K562 treated with DMSO at 1 percent for 48 hours (cell line): ENCODE measurements around the gene MPEG1. TPM values are rescaled to one million over a fixed set of nuclear protein-coding genes. Genes with fewer than 3 reads are reported as not detected.

ENCODE experiments used
- total RNA-seq: library from RNA; unstranded; fragments of 300-600 nt; gene quantifications from 2 replicates; pipeline ENCODE4 v1.2.3, GENCODE V29; 2022; ENCODE audit warnings: low replicate concordance; ENCODE audit errors: extremely low read depth

MPEG1 gene
- not detected in 2 replicates for total RNA-seq

GRCh38 chr11:59212744-59213631 lies at the start of gene MPEG1:
TSS of gene MPEG1 (minus strand) at chr11:59212927. CDS start at chr11:59212865, 62 bp downstream.

GRCh38 chr11:59171508-59172322 lies 41.0 kb downstream of the MPEG1 start, which contains the start of gene DTX4:
TSS of gene DTX4 (plus strand) at chr11:59172132. CDS start at chr11:59172596, 464 bp downstream.

Other genes with a start within 250 kb of the MPEG1 start
- gene GLYATL1B, start 126.6 kb downstream of the MPEG1 start, total RNA-seq: not detected in 2 replicates
- gene FAM111B, start 105.7 kb downstream of the MPEG1 start, total RNA-seq: not detected in 2 replicates
- not detected in 2 replicates for gene FAM111A, start 70.1 kb downstream of the MPEG1 start, total RNA-seq
- not detected in 2 replicates for gene DTX4, start 40.8 kb downstream of the MPEG1 start, total RNA-seq
- gene OR5AN1, start 146.0 kb upstream of the MPEG1 start, total RNA-seq: not detected in 2 replicates
- not detected in 2 replicates for gene OR5A2, start 213.5 kb upstream of the MPEG1 start, total RNA-seq
- not detected in 2 replicates for gene OR5A1, start 223.5 kb upstream of the MPEG1 start, total RNA-seq
- gene OR4D6, start 244.0 kb upstream of the MPEG1 start, total RNA-seq: not detected in 2 replicates